ENCODE results near the gene WSCD2. TPM values are rescaled to one million over a fixed set of nuclear protein-coding genes. Genes with fewer than 3 reads are reported as not detected.

Gene WSCD2
- total and polyA plus RNA-seq, 7 donors, result 0.32 to 10.5 (median 2.6) TPM; not detected in 2

DNA sequence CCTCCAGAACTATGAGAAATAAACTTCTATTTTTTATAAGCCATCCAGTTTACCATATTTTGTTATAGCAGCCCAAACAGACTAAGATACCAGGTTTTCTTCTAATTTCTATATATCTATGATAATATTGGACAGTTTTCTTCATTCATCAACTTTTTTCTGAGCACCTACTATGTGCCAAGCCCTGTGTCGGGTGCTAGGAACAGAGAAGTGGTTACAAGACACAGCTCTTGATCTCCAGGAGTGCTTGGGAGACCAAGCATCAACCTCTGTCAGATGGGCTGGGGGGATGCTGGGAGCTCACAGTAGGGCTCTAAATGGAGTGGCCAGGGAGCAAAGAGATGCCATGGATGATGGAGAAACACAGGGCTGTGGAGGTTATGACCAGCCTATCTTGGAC is 2.9 kb upstream of the WSCD2 start:
- intact Hi-C loops (cut with DNase I), result loop anchor here (5.0 to 10.0 kb wide), 2 partner anchors 386 to 679 kb away; no protein-coding TSS in a partner anchor
- WGBS, 2 donors, result 88 to 90% methylated on average over 1 of the region's 1 CpG
- Histone ChIP-seq H3K27me3 (peaks cover 0 to 13% (median 0%) of the 10 kb centered on the region in 3 donors), H3K9me3 (peaks cover 0 to 7% (median 0%) of the 10 kb centered on the region in 4 donors), H3K36me3 (no peaks in the 10 kb centered on the region), H3K4me3 (no peak overlapping the region), H3K4me1 (peaks cover 0 to 36% (median 29%) of the 10 kb centered on the region in 4 donors), H3K27ac (peak overlapping the region in 3 of 4 donors; percentile 53 to 92 (median 88))
- TF ChIP-seq POLR2A (IDR thresholded peaks at IDR 0.05) (no peak), EP300 (IDR thresholded peaks at IDR 0.05) (no peak), POLR2AphosphoS5 (IDR thresholded peaks at IDR 0.05) (no peak)
- TF ChIP-seq, protein P1, sequence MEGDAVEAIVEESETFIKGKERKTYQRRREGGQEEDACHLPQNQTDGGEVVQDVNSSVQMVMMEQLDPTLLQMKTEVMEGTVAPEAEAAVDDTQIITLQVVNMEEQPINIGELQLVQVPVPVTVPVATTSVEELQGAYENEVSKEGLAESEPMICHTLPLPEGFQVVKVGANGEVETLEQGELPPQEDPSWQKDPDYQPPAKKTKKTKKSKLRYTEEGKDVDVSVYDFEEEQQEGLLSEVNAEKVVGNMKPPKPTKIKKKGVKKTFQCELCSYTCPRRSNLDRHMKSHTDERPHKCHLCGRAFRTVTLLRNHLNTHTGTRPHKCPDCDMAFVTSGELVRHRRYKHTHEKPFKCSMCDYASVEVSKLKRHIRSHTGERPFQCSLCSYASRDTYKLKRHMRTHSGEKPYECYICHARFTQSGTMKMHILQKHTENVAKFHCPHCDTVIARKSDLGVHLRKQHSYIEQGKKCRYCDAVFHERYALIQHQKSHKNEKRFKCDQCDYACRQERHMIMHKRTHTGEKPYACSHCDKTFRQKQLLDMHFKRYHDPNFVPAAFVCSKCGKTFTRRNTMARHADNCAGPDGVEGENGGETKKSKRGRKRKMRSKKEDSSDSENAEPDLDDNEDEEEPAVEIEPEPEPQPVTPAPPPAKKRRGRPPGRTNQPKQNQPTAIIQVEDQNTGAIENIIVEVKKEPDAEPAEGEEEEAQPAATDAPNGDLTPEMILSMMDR (IDR thresholded peaks at IDR 0.05), result no peak
- no peak for DNase-seq

DNA sequence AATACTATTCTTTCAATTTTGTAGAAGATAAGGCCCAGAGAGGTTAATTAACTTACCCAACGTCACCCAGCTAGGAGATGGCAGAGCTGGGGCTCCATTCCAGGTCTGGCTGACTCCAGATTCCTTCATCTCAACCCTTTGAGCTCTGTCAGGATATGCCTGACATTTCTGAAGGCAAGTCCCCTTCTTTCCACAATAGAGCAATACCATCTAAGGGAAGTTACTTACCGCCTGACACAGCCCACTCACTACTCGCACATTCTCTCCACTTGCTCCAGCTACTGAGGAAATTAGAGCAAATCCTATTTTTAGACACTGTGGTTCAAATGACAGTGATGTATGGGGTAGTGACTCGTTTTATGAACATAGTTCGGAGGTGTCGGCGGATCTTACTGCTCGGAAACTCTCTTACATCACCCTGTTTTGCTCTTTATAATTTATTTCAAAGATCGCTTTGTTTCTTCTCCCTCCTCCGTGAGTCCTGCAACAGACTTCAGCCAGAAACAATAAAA is 2.0 kb upstream of the WSCD2 start:
- H3K27ac ChIP-seq, result peak overlapping the region; percentile 34 to 92 (median 70)
- H3K4me3 ChIP-seq, result no peak overlapping the region
- DNase-seq, result peak; percentile 75
- WGBS, 2 donors, result 61 to 65% methylated on average over 10 of the region's 10 CpGs
- intact Hi-C loops (cut with DNase I), result loop anchor here (5.0 to 10.0 kb wide), 2 partner anchors 385 to 678 kb away; no protein-coding TSS in a partner anchor
- peaks cover 0 to 44% (median 29%) of the 10 kb centered on the region in 4 donors for H3K4me1 ChIP-seq
- TF ChIP-seq POLR2AphosphoS5 (IDR thresholded peaks at IDR 0.05) (peak in 3 of 4 donors; percentile 53 to 74 (median 69)), EP300 (IDR thresholded peaks at IDR 0.05) (peak in 3 of 4 donors; percentile 37 to 78 (median 39)), POLR2A (IDR thresholded peaks at IDR 0.05) (no peak)
- H3K9me3 ChIP-seq, result peaks cover 0 to 7% (median 0%) of the 10 kb centered on the region in 4 donors
- no peaks in the 10 kb centered on the region for H3K36me3 ChIP-seq
- peaks cover 0 to 13% (median 0%) of the 10 kb centered on the region in 3 donors for H3K27me3 ChIP-seq

DNA sequence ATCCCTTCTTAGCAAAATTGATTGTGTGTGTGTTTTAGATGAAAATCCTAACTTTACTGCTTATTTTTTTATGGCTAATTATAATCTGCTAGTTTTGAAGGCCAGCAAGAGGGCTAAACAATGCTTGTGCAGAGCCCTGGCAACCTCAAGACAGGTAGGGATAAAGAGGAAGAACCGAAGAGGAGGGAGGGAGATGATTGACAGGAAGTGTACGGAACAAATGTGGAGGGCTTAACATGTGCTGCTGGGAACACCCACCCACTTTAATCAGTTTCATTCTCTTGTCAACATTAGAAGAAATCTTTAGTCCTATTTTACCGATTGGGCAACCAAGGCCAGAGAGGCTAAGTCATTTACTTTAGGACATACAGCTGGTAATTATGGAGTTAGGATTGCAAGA is 1.4 kb upstream of the WSCD2 start:
- intact Hi-C loops (cut with DNase I), result loop anchor here (2.0 to 10.0 kb wide), 3 partner anchors 63 to 677 kb away; no protein-coding TSS in a partner anchor
- Histone ChIP-seq H3K27me3 (peaks cover 0 to 13% (median 0%) of the 10 kb centered on the region in 3 donors), H3K9me3 (peaks cover 0 to 4% (median 0%) of the 10 kb centered on the region in 4 donors), H3K36me3 (no peaks in the 10 kb centered on the region), H3K4me3 (no peak overlapping the region), H3K4me1 (peaks cover 0 to 47% (median 29%) of the 10 kb centered on the region in 4 donors), H3K27ac (peak overlapping the region; percentile 34 to 92 (median 70))
- DNase-seq, result no peak
- WGBS, 2 donors, result 47 to 49% methylated on average over 3 of the region's 3 CpGs
- no peak for TF ChIP-seq EP300 (IDR thresholded peaks at IDR 0.05)
- no peak for TF ChIP-seq POLR2A (IDR thresholded peaks at IDR 0.05)
- TF ChIP-seq, protein P1 (IDR thresholded peaks at IDR 0.05), result no peak
- no peak for TF ChIP-seq POLR2AphosphoS5 (IDR thresholded peaks at IDR 0.05)

DNA sequence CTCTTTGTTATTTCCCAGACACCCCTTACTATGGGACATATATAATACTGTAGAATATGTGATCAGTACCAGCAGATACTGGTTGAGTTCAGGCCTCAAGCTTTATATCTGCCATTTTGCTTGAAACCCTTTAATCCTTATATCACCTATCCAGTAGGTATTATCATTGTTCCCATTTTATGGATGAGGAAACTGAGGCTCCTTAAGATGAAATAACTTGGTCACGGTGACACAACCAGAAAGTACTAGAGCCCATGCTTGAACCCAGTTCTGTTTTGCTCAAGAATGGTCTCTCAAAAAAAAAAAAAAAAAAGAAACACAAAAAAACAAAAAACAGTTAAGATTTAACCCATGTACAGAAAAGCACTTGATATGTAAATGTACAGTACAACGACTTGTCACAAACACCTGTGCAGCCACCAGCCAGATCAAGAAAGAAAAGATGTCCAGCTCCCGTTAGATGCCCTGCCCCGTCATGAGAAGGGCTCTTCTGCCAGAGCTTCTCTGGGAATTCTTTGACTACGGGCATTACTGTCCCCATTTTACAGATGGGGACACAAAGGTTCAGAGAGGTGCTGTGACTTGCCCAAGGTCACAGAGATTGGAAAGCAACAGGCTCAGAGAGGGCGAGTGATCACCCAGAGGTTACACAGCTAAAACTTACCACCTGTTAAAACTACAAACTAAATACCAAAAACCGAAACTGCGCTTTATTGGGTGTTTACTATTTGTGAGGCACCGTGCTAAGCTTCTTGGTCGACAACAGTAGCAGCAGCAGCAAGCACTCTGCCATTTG is 669 bp upstream of the WSCD2 start:
- peaks cover 0 to 47% (median 29%) of the 10 kb centered on the region in 4 donors for H3K4me1 ChIP-seq
- peak overlapping the region in 3 of 4 donors; percentile 49 to 68 (median 57) for H3K4me3 ChIP-seq
- intact Hi-C loops (cut with DNase I), result loop anchor here (2.0 to 10.0 kb wide), 3 partner anchors 62 to 676 kb away; no protein-coding TSS in a partner anchor
- 62 to 76% methylated on average over 10 of the region's 10 CpGs for WGBS, 2 donors
- DNase-seq, result no peak
- H3K9me3 ChIP-seq, result no peaks in the 10 kb centered on the region
- TF ChIP-seq, protein P1 (IDR thresholded peaks at IDR 0.05), result no peak
- TF ChIP-seq POLR2A (IDR thresholded peaks at IDR 0.05) (no peak), POLR2AphosphoS5 (IDR thresholded peaks at IDR 0.05) (no peak), EP300 (IDR thresholded peaks at IDR 0.05) (no peak)
- peak overlapping the region; percentile 71 to 92 (median 82) for H3K27ac ChIP-seq
- H3K36me3 ChIP-seq, result no peaks in the 10 kb centered on the region
- H3K27me3 ChIP-seq, result peaks cover 0 to 13% (median 0%) of the 10 kb centered on the region in 3 donors

DNA sequence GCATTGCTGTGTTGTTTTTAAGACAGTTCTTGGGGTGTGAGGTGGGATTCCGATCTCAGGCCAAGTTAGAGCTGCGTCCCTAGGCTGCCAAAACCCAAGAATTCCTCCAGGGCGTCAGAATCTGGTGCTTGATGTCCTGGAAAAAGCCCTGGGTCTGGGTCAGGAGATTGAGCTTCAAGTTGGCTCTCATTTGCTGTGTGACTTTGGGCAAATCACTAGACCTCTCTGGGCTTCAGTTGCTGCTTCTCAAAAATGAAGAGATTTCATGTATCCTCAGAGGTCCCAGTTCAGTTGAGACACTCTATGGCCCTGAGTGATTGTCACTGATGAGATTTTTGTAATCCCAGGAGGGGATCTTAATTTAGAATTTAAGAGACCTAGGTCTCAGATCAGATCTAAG is 1.9 kb downstream of the WSCD2 start:
- Histone ChIP-seq H3K27me3 (peaks cover 0 to 13% (median 0%) of the 10 kb centered on the region in 3 donors), H3K36me3 (no peaks in the 10 kb centered on the region), H3K27ac (peak overlapping the region in 1 of 4 donors; percentile 92), H3K4me1 (peaks cover 0 to 47% (median 29%) of the 10 kb centered on the region in 4 donors), H3K9me3 (no peaks in the 10 kb centered on the region), H3K4me3 (no peak overlapping the region)
- no peak for DNase-seq
- TF ChIP-seq POLR2A (IDR thresholded peaks at IDR 0.05) (no peak), EP300 (IDR thresholded peaks at IDR 0.05) (no peak), POLR2AphosphoS5 (IDR thresholded peaks at IDR 0.05) (no peak)
- TF ChIP-seq, protein P1 (IDR thresholded peaks at IDR 0.05), result no peak
- 87 to 88% methylated on average over 3 of the region's 3 CpGs for WGBS, 2 donors
- intact Hi-C loops (cut with DNase I), result no loop called here
